C4-2B (cell line): ENCODE measurements around the gene BEND7.
"Not testable (repeated sequence)": the region's sequence is repeated elsewhere in the genome, so short reads cannot be mapped to it uniquely, and the experiment has no call there.

Source experiments
- H3K27ac ChIP-seq: fragments of 450-650 bp; 2 replicates; pipeline ENCODE4 v1.5.1; 2017
- ZFX ChIP-seq: fragments of 450-650 bp; IDR thresholded peaks from 2 replicates; pipeline ENCODE4 v1.6.1; 2017
- TF ChIP-seq, protein P1 (sequence below): fragments of 450-650 bp; conservative IDR thresholded peaks from 2 replicates; pipeline ENCODE4 v1.5.1; 2017; ENCODE audit warnings: mild to moderate bottlenecking

The BEND7 gene

GRCh38 chr10:13404305-13404759 is 124.5 kb downstream of the BEND7 start:
- H3K27ac ChIP-seq = peak overlapping the region; percentile 26; the same call in 1 of the 2 replicates

GRCh38 chr10:13403426-13403825 is 125.4 kb downstream of the BEND7 start:
- H3K27ac ChIP-seq = not testable (repeated sequence)

More at GRCh38 chr10:13404305-13404759, 124.5 kb downstream of the BEND7 start:
- TF ChIP-seq ZFX = no peak
- TF ChIP-seq, protein P1, sequence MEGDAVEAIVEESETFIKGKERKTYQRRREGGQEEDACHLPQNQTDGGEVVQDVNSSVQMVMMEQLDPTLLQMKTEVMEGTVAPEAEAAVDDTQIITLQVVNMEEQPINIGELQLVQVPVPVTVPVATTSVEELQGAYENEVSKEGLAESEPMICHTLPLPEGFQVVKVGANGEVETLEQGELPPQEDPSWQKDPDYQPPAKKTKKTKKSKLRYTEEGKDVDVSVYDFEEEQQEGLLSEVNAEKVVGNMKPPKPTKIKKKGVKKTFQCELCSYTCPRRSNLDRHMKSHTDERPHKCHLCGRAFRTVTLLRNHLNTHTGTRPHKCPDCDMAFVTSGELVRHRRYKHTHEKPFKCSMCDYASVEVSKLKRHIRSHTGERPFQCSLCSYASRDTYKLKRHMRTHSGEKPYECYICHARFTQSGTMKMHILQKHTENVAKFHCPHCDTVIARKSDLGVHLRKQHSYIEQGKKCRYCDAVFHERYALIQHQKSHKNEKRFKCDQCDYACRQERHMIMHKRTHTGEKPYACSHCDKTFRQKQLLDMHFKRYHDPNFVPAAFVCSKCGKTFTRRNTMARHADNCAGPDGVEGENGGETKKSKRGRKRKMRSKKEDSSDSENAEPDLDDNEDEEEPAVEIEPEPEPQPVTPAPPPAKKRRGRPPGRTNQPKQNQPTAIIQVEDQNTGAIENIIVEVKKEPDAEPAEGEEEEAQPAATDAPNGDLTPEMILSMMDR = no peak

GRCh38 chr10:13402021-13402420 is 126.8 kb downstream of the BEND7 start:
- peak overlapping the region; percentile 79 for H3K27ac ChIP-seq
- TF ChIP-seq, protein P1 = no peak
- no peak for TF ChIP-seq ZFX

GRCh38 chr10:13401142-13401541 is 127.7 kb downstream of the BEND7 start:
- TF ChIP-seq, protein P1 = no peak
- TF ChIP-seq ZFX = no peak
- peak overlapping the region; percentile 79 for H3K27ac ChIP-seq

DNA sequence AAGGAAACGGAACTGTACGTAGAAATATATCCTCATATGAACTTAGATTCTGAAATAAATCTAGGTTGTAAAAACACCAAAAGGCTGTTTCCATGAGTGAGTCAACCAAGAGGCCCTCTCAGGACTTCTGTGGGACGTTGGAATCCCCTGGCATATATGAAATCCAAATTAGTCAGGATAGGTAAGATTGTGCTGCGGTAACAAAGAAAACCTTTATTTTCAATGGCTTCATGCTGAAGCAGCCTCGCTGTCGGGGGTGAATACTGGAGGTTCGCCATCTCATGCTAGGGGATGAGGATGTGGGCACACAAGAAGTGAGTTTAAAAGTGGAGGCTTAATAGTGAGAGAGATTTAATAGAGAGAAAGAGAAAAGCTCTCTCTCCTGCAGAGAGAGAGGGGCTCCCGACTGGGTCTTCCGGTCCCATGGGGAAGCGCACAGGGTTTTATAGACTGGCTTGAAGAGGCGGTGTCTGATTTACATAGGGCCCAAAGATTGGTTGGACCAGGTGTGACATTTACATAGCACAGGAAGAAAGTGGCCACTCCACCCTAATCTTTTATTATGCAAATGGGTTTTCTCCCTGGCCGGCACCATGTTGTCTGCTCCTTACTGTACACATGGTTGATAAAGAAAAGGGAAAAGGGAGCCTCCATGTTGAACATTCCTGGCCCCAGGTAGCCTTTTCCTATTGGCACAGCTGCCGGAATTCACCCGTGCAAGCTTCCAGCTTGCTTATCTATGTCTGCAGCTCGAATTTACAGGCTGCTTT is 128.4 kb downstream of the BEND7 start:
- TF ChIP-seq, protein P1 = no peak
- TF ChIP-seq ZFX = no peak
- H3K27ac ChIP-seq = peak overlapping the region; percentile 79

DNA sequence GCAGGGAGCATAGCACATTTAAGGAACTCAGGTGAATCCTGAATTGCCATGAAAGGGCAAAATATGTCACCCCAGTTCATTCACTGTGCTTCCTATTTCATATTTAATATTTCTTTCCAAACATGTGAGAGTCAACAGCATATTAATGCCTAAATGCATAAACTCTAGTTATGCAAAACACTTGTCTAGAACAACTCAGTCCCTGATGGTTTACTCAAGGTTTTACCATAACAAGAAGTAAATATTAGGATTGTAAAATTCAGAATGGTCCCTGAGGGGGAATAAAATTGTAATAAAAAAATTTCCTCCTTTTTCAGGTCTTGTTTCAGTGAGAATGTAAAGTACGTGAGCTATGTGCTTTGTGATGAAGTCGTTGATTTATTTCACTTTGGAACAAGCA is 129.1 kb downstream of the BEND7 start:
- TF ChIP-seq, protein P1 = no peak
- TF ChIP-seq ZFX = no peak
- peak overlapping the region; percentile 79 for H3K27ac ChIP-seq

GRCh38 chr10:13399236-13399635 is 129.6 kb downstream of the BEND7 start:
- TF ChIP-seq, protein P1 = peak; percentile 50
- TF ChIP-seq ZFX = no peak

DNA sequence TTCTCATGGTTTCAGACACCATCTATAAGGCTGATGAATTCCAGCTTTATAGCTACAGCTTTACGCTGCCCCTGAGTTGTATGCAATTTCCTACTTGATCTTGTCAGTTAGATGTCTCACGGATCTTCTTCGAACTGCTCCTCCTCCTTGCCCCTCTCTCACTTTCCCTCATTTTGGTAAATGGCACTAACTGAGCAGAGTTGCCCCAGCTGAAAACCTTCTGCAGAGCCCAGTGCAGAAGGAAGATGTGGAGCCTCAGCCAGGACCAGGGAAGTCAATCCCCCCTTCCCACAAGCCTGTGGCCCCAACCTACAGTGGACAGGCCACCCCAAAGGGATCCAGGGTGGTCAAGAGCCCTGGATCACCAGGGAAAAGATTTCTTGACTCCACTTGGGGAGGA is 131.8 kb downstream of the BEND7 start:
- no peak for TF ChIP-seq ZFX
- TF ChIP-seq, protein P1 = no peak

More at GRCh38 chr10:13399236-13399635, 129.6 kb downstream of the BEND7 start:
- H3K27ac ChIP-seq = peak overlapping the region; percentile 78

More for the DNA sequence above, 131.8 kb downstream of the BEND7 start:
- no peak overlapping the region for H3K27ac ChIP-seq
